PC-3 (cell line): ENCODE data around the gene ALDH3B2. TPM values are rescaled to one million over a fixed set of nuclear protein-coding genes. Genes with fewer than 3 reads are reported as not detected.

Source experiments
- ATAC-seq: fragments of 200-7000 bp; cut with Tn5 transposase; 2 replicates; pipeline ENCODE4 v1.9.1; 2020; ENCODE audit warnings: mild to moderate bottlenecking, moderate library complexity
- BruUV-seq: library from RNA; stranded (reverse); fragments of 400-500 nt; replicated peaks from 2 replicates; lab custom pipeline; 2021; lab: Mats Ljungman, UMichigan
- CTCF ChIA-PET: fragments of 300-600 bp; sonication (Branson Sonifier 250); formaldehyde crosslinking; loops from one replicate; lab custom pipeline; 2022; ENCODE audit warnings: antibody characterized with exemption; lab: Charles Lee
- POLR2A ChIA-PET: fragments of 300-600 bp; sonication (Branson Sonifier 250); formaldehyde crosslinking; loops from one replicate; lab custom pipeline; 2022; ENCODE audit warnings: antibody characterized with exemption; ENCODE audit not compliant: unreplicated experiment; lab: Charles Lee
- DNase-seq: peaks from one replicate; pipeline ENCODE4 v3.0.0-alpha.2; 2015
- H2AFZ ChIP-seq: fragments of 300-600 bp; sonication (generic); 2 replicates; pipeline ENCODE4 v1.6.0; 2016; ENCODE audit warnings: antibody characterized with exemption, low read length
- H3F3A ChIP-seq: fragments of 300-600 bp; sonication (generic); one replicate; pipeline ENCODE4 v1.6.0; 2017; ENCODE audit warnings: antibody characterized with exemption, low read length, control low read depth, mild to moderate bottlenecking; ENCODE audit not compliant: unreplicated experiment
- H3K27ac ChIP-seq: fragments of 300-600 bp; sonication (generic); 2 replicates; pipeline ENCODE4 v1.5.1; 2016; ENCODE audit warnings: mild to moderate bottlenecking, low read length
- H3K27me3 ChIP-seq: fragments of 300-600 bp; sonication (generic); 2 replicates; pipeline ENCODE4 v1.6.1; 2016; ENCODE audit warnings: low read length, mixed read lengths
- H3K36me3 ChIP-seq: fragments of 300-600 bp; sonication (generic); 2 replicates; pipeline ENCODE4 v1.6.1; 2016; ENCODE audit warnings: low read depth, mixed run types, low read length, mixed read lengths
- H3K4me1 ChIP-seq: fragments of 300-600 bp; sonication (generic); 2 replicates; pipeline ENCODE4 v1.5.1; 2016; ENCODE audit warnings: low read length; ENCODE audit not compliant: insufficient read depth
- H3K4me2 ChIP-seq: fragments of 300-600 bp; sonication (generic); 2 replicates; pipeline ENCODE4 v1.6.0; 2016; ENCODE audit warnings: low read length
- H3K4me3 ChIP-seq: fragments of 300-600 bp; sonication (generic); 2 replicates; pipeline ENCODE4 v1.5.1; 2016; ENCODE audit warnings: mild to moderate bottlenecking, low read length, mixed read lengths
- H3K79me2 ChIP-seq: fragments of 300-600 bp; sonication (generic); 2 replicates; pipeline ENCODE4 v1.6.1; 2017; ENCODE audit warnings: low read length, mixed read lengths
- H3K9ac ChIP-seq: fragments of 300-600 bp; sonication (generic); 2 replicates; pipeline ENCODE4 v1.6.0; 2016; ENCODE audit warnings: mild to moderate bottlenecking, low read length
- H3K9me2 ChIP-seq: fragments of 300-600 bp; sonication (generic); replicated peaks from 2 replicates; pipeline ENCODE4 v1.6.1; 2016; ENCODE audit warnings: mixed run types, low read length, mixed read lengths
- H3K9me3 ChIP-seq: fragments of 300-600 bp; sonication (generic); 2 replicates; pipeline ENCODE4 v1.6.1; 2016; ENCODE audit warnings: low read length, mixed read lengths
- H4K20me1 ChIP-seq: fragments of 300-600 bp; sonication (generic); 2 replicates; pipeline ENCODE4 v1.6.1; 2016; ENCODE audit warnings: low read length, mixed read lengths
- EZH2 ChIP-seq: fragments of 300-600 bp; sonication (generic); IDR thresholded peaks from one replicate; pipeline ENCODE4 v1.6.1; 2017; ENCODE audit warnings: antibody characterized with exemption, mild to moderate bottlenecking, low read length; ENCODE audit not compliant: unreplicated experiment
- EZH2phosphoT487 ChIP-seq: fragments of 300-600 bp; sonication (generic); IDR thresholded peaks from 2 replicates; pipeline ENCODE4 v1.6.1; 2018; ENCODE audit warnings: mild to moderate bottlenecking, antibody characterized with exemption, low read length, borderline replicate concordance
- intact Hi-C: fragments of 100-400 bp; cut with micrococcal nuclease; formaldehyde crosslinking; loops from 2 replicates; pipeline ENCODE4 v1.9.0; 2023
- total RNA-seq: library from RNA; depleted of rRNA; stranded (reverse); fragments of >200 nt; gene quantifications from 2 replicates; pipeline ENCODE4 v1.2.3, GENCODE V29; 2014
- TF ChIP-seq, protein P1 (sequence below): fragments of 300-600 bp; sonication (generic); conservative IDR thresholded peaks from 2 replicates; pipeline ENCODE4 v1.5.1; 2017; ENCODE audit warnings: antibody characterized with exemption, low read depth, mild to moderate bottlenecking, low read length

The ALDH3B2 gene
- total RNA-seq, 1 experiment from 2014 or later: not detected

DNA sequence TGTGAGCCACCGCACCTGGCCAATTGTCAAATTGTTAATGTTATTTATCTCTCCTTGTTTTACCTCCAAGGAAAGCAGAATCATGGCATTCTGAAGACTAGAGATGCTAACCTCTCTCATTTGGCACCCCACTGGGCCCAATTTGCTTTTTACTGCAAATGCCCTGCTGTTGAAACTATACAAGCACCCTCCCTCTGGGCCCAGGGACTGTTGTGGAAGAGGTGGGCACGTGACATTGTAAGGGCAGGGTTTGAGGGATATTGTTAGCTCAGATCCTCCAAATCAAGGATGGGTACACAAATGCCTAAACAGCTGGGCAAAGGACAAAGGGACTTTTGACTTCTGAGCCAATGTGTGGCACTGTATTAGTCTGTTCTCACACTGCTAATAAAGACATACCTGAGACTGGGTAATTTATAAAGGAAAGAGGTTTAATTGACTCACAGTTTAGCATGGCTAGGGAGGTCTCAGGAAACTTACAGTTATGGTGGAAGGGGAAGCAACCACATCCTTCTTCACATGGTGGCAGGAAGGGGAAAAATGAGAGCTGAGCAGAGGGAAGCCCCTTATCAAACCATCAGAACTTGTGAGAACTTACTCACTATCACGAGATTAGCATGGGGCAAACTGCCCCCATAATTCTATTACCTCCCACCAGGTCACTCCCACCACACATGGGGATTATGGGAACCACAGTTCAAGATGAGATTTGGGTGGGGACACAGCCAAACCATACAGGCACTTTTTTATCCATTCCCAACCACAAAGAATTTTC, 6.5 kb upstream of the ALDH3B2 start:
- Histone ChIP-seq H3K9me3 (no peaks in the 10 kb centered on the region), H3K27ac (no peak overlapping the region), H4K20me1 (no peaks in the 10 kb centered on the region), H3K4me3 (no peak overlapping the region), H3K4me2 (no peak overlapping the region), H2AFZ (no peak overlapping the region), H3K27me3 (no peaks in the 10 kb centered on the region), H3K36me3 (no peaks in the 10 kb centered on the region), H3K4me1 (peaks cover 24% of the 10 kb centered on the region), H3F3A (no peaks in the 10 kb centered on the region), H3K9ac (no peak overlapping the region), H3K79me2 (no peaks in the 10 kb centered on the region), H3K9me2 (no peaks in the 10 kb centered on the region)
- BruUV-seq: no TSS peak
- ATAC-seq: no peak
- intact Hi-C loops: no loop called here
- ChIA-PET POLR2A (no interaction called here), CTCF (no interaction called here)
- TF ChIP-seq, protein P1, sequence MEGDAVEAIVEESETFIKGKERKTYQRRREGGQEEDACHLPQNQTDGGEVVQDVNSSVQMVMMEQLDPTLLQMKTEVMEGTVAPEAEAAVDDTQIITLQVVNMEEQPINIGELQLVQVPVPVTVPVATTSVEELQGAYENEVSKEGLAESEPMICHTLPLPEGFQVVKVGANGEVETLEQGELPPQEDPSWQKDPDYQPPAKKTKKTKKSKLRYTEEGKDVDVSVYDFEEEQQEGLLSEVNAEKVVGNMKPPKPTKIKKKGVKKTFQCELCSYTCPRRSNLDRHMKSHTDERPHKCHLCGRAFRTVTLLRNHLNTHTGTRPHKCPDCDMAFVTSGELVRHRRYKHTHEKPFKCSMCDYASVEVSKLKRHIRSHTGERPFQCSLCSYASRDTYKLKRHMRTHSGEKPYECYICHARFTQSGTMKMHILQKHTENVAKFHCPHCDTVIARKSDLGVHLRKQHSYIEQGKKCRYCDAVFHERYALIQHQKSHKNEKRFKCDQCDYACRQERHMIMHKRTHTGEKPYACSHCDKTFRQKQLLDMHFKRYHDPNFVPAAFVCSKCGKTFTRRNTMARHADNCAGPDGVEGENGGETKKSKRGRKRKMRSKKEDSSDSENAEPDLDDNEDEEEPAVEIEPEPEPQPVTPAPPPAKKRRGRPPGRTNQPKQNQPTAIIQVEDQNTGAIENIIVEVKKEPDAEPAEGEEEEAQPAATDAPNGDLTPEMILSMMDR: no peak
- TF ChIP-seq EZH2 (no peak), EZH2phosphoT487 (no peak)
- no peak for DNase-seq

DNA sequence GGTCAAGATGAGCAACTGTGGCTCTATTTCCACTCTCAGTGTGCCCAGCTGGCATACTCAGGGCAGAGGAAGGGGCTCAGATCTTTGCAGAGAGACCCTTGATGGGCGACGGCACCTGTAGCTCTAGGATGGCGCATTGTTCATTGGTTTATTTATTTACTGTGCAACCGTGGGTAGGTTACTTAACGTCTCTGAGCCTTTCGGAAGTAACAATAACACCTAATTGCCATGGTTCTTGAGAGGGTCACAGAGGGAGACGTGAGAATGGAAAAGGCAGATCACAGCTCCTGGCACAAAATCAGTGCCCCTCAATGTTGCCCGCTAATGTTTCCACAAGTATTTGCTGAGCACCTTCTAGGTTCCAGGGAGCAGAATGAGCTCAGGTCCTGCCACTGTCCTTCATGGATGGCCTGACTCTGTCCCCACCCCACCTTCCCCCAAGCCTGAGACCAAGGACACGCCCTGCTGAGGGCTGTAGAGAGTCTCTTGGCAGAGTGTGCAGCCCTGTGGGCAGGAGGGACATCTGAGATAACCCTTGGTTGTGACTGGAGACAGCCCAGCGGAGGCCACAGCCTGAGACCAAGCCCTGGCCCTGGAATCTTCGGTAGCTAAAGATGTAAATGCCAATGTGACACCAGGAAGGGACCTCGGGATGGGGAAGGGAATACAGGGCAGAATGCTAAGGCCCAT, 780 bp upstream of the ALDH3B2 start:
- TF ChIP-seq EZH2phosphoT487 (no peak), EZH2 (no peak)
- TF ChIP-seq, protein P1: no peak
- Histone ChIP-seq H3K4me1 (peaks cover 20% of the 10 kb centered on the region), H3K79me2 (no peaks in the 10 kb centered on the region), H3K9me3 (no peaks in the 10 kb centered on the region), H3K4me3 (no peak overlapping the region; the same call in 1 of the 2 replicates), H3K27ac (peak overlapping the region; percentile 31), H3K9ac (no peak overlapping the region), H3F3A (no peaks in the 10 kb centered on the region), H2AFZ (peak overlapping the region; percentile 37; the same call in 1 of the 2 replicates), H4K20me1 (no peaks in the 10 kb centered on the region), H3K4me2 (peak overlapping the region; percentile 62), H3K9me2 (no peaks in the 10 kb centered on the region), H3K27me3 (no peaks in the 10 kb centered on the region), H3K36me3 (no peaks in the 10 kb centered on the region)
- ChIA-PET POLR2A (no interaction called here), CTCF (no interaction called here)
- no peak for DNase-seq
- no peak for ATAC-seq
- BruUV-seq: no TSS peak
- intact Hi-C loops: no loop called here
